ENCODE measurements around the gene DCANP1.

The DCANP1 gene

GRCh38 chr5:135477613-135478066 is 30.5 kb upstream of the DCANP1 start:
- no peak for TF ChIP-seq CTCF (IDR thresholded peaks at IDR 0.05)
- no peak for TF ChIP-seq ZFX (IDR thresholded peaks at IDR 0.05; ENCODE audit: borderline replicate concordance)

GRCh38 chr5:135476615-135477581 is 29.8 kb upstream of the DCANP1 start:
- no peak overlapping the region for H3K27ac ChIP-seq
- TF ChIP-seq CTCF (IDR thresholded peaks at IDR 0.05) (no peak), ZFX (IDR thresholded peaks at IDR 0.05; ENCODE audit: borderline replicate concordance) (no peak)

More at GRCh38 chr5:135477613-135478066, 30.5 kb upstream of the DCANP1 start:
- H3K27ac ChIP-seq = no peak overlapping the region

- no peak for TF ChIP-seq CTCF (IDR thresholded peaks at IDR 0.05)
- TF ChIP-seq ZFX (IDR thresholded peaks at IDR 0.05; ENCODE audit: borderline replicate concordance) = no peak
- H3K27ac ChIP-seq = no peak overlapping the region
Observed at GRCh38 chr5:135473956-135474670, 27.0 kb upstream of the DCANP1 start.

GRCh38 chr5:135472141-135472540 is 25.0 kb upstream of the DCANP1 start:
- no peak for TF ChIP-seq CTCF (IDR thresholded peaks at IDR 0.05)
- H3K27ac ChIP-seq = no peak overlapping the region

- H3K27ac ChIP-seq = no peak overlapping the region
- TF ChIP-seq CTCF (IDR thresholded peaks at IDR 0.05) = no peak
- TF ChIP-seq ZFX (IDR thresholded peaks at IDR 0.05; ENCODE audit: borderline replicate concordance) = no peak
Observed at GRCh38 chr5:135471726-135472125, 24.6 kb upstream of the DCANP1 start.

GRCh38 chr5:135469911-135470310 is 22.8 kb upstream of the DCANP1 start:
- TF ChIP-seq CTCF (IDR thresholded peaks at IDR 0.05) (no peak), ZFX (IDR thresholded peaks at IDR 0.05; ENCODE audit: borderline replicate concordance) (no peak)

GRCh38 chr5:135468541-135468940 is 21.4 kb upstream of the DCANP1 start:
- TF ChIP-seq ZFX (IDR thresholded peaks at IDR 0.05; ENCODE audit: borderline replicate concordance) = no peak
- no peak for TF ChIP-seq CTCF (IDR thresholded peaks at IDR 0.05)
- H3K27ac ChIP-seq = no peak overlapping the region

More at GRCh38 chr5:135469911-135470310, 22.8 kb upstream of the DCANP1 start:
- H3K27ac ChIP-seq = no peak overlapping the region

All from 22Rv1 (cell line).